ENCODE results near the gene ZG16B.
A peak's percentile ranks its signal among the peaks of the same experiment; 100 is the strongest.

Gene ZG16B

GRCh38 chr16:2829501-2830354 lies at the start of gene ZG16B:
TSS of gene ZG16B (plus strand) at chr16:2830303. CDS start at chr16:2830442, 139 bp downstream.
- DNase-seq = no peak

GRCh38 chr16:2782583-2783351 lies 47.3 kb upstream of the ZG16B start:
- DNase-seq = no peak

GRCh38 chr16:2783581-2784357 lies 46.3 kb upstream of the ZG16B start:
- no peak for DNase-seq

- peak; percentile 25 for DNase-seq
These were observed 45.6 kb upstream of the ZG16B start for GRCh38 chr16:2784358-2785100.

GRCh38 chr16:2785101-2785991 lies 44.8 kb upstream of the ZG16B start:
- peak; percentile 45 for DNase-seq

GRCh38 chr16:2786061-2786825 lies 43.9 kb upstream of the ZG16B start:
- DNase-seq = no peak

- DNase-seq = no peak
These were observed 43.3 kb upstream of the ZG16B start for GRCh38 chr16:2786826-2787151.

- DNase-seq = no peak
These were observed 42.7 kb upstream of the ZG16B start, which contains the start of gene PRSS33 for GRCh38 chr16:2787406-2787805. TSS of gene PRSS33 (minus strand) at chr16:2787560. CDS start at chr16:2786547, 1,013 bp downstream.

- no peak for DNase-seq
These were observed 42.1 kb upstream of the ZG16B start for GRCh38 chr16:2787961-2788360.

GRCh38 chr16:2790631-2791030 lies 39.5 kb upstream of the ZG16B start:
- no peak for DNase-seq

- no peak for DNase-seq
These were observed 38.9 kb upstream of the ZG16B start for GRCh38 chr16:2791174-2791573.

- no peak for DNase-seq
These were observed 37.2 kb upstream of the ZG16B start for GRCh38 chr16:2792940-2793339.

- DNase-seq = no peak
These were observed 34.5 kb upstream of the ZG16B start for GRCh38 chr16:2795395-2796143.

GRCh38 chr16:2798723-2799204 lies 31.3 kb upstream of the ZG16B start:
- DNase-seq = no peak

- DNase-seq = no peak
These were observed 30.8 kb upstream of the ZG16B start for GRCh38 chr16:2799205-2799858.

- DNase-seq = no peak
These were observed 30.3 kb upstream of the ZG16B start for GRCh38 chr16:2799859-2800226.

- no peak for DNase-seq
These were observed 26.4 kb upstream of the ZG16B start for GRCh38 chr16:2803545-2804195.

GRCh38 chr16:2804728-2805127 lies 25.4 kb upstream of the ZG16B start:
- DNase-seq = no peak

GRCh38 chr16:2806286-2806685 lies 23.8 kb upstream of the ZG16B start:
- no peak for DNase-seq
